ENCODE data around the gene LUZP2. TPM values are rescaled to one million over a fixed set of nuclear protein-coding genes. Genes with fewer than 3 reads are reported as not detected.

The LUZP2 gene
- total RNA-seq, 1 experiment from 2014 or later = 3.8 TPM

GRCh38 chr11:24653901-24654300 is 157.0 kb downstream of the LUZP2 start (continued):
- TF ChIP-seq ATF1 (CRISPR knock-in tag; IDR thresholded peaks at IDR 0.05) = no peak

- Mint-ChIP-seq H3K9me3 (peaks cover 40% of the 10 kb centered on the region), H3K36me3 (peaks cover 28% of the 10 kb centered on the region), H3K4me3 (no peak overlapping the region), H3K4me1 (peaks cover 4% of the 10 kb centered on the region), H3K27ac (no peak overlapping the region), H3K27me3 (ENCODE audit: low read depth) (peaks cover 4% of the 10 kb centered on the region; the same call in 1 of the 2 replicates)
- no peak for ATAC-seq
- DNase-seq (ENCODE audit: low spot score) = no peak
- TF ChIP-seq PRDM15 (CRISPR knock-in tag; IDR thresholded peaks at IDR 0.05) (no peak), GRHL2 (CRISPR knock-in tag; IDR thresholded peaks at IDR 0.05; ENCODE audit: insufficient replicate concordance, severe bottlenecking) (no peak), ARID4B (CRISPR knock-in tag; IDR thresholded peaks at IDR 0.05; ENCODE audit: borderline replicate concordance) (no peak), ZMAT4 (CRISPR knock-in tag; IDR thresholded peaks at IDR 0.05) (no peak), CREM (CRISPR knock-in tag; IDR thresholded peaks at IDR 0.05) (no peak), FOXP1 (CRISPR knock-in tag; IDR thresholded peaks at IDR 0.05; ENCODE audit: borderline replicate concordance) (no peak), ZNF281 (CRISPR knock-in tag; IDR thresholded peaks at IDR 0.05) (no peak), AR (CRISPR knock-in tag; IDR thresholded peaks at IDR 0.05) (no peak), CBFB (CRISPR knock-in tag; IDR thresholded peaks at IDR 0.05; ENCODE audit: low read depth) (no peak), ZNF121 (CRISPR knock-in tag; IDR thresholded peaks at IDR 0.05) (no peak), ERG (CRISPR knock-in tag; IDR thresholded peaks at IDR 0.05) (no peak), MYBL2 (CRISPR knock-in tag; IDR thresholded peaks at IDR 0.05) (no peak), PREB (CRISPR knock-in tag; IDR thresholded peaks at IDR 0.05; ENCODE audit: borderline replicate concordance) (no peak)
- ChIA-PET CTCF (no interaction called here), POLR2A (no interaction called here)
Measured at GRCh38 chr11:24661331-24661730, 164.5 kb downstream of the LUZP2 start.
